PC-3 (cell line): ENCODE data around the gene PAPOLG. TPM values are rescaled to one million over a fixed set of nuclear protein-coding genes. Genes with fewer than 3 reads are reported as not detected.

Source experiments
- ATAC-seq: fragments of 200-7000 bp; cut with Tn5 transposase; 2 replicates; pipeline ENCODE4 v1.9.1; 2020; ENCODE audit warnings: mild to moderate bottlenecking, moderate library complexity
- BruUV-seq: library from RNA; stranded (reverse); fragments of 400-500 nt; replicated peaks from 2 replicates; lab custom pipeline; 2021; lab: Mats Ljungman, UMichigan
- CTCF ChIA-PET: fragments of 300-600 bp; sonication (Branson Sonifier 250); formaldehyde crosslinking; loops from one replicate; lab custom pipeline; 2022; ENCODE audit warnings: antibody characterized with exemption; lab: Charles Lee
- POLR2A ChIA-PET: fragments of 300-600 bp; sonication (Branson Sonifier 250); formaldehyde crosslinking; loops from one replicate; lab custom pipeline; 2022; ENCODE audit warnings: antibody characterized with exemption; ENCODE audit not compliant: unreplicated experiment; lab: Charles Lee
- DNase-seq: peaks from one replicate; pipeline ENCODE4 v3.0.0-alpha.2; 2015
- H2AFZ ChIP-seq: fragments of 300-600 bp; sonication (generic); 2 replicates; pipeline ENCODE4 v1.6.0; 2016; ENCODE audit warnings: antibody characterized with exemption, low read length
- H3F3A ChIP-seq: fragments of 300-600 bp; sonication (generic); one replicate; pipeline ENCODE4 v1.6.0; 2017; ENCODE audit warnings: antibody characterized with exemption, low read length, control low read depth, mild to moderate bottlenecking; ENCODE audit not compliant: unreplicated experiment
- H3K27ac ChIP-seq: fragments of 300-600 bp; sonication (generic); 2 replicates; pipeline ENCODE4 v1.5.1; 2016; ENCODE audit warnings: mild to moderate bottlenecking, low read length
- H3K27me3 ChIP-seq: fragments of 300-600 bp; sonication (generic); 2 replicates; pipeline ENCODE4 v1.6.1; 2016; ENCODE audit warnings: low read length, mixed read lengths
- H3K36me3 ChIP-seq: fragments of 300-600 bp; sonication (generic); 2 replicates; pipeline ENCODE4 v1.6.1; 2016; ENCODE audit warnings: low read depth, mixed run types, low read length, mixed read lengths
- H3K4me1 ChIP-seq: fragments of 300-600 bp; sonication (generic); 2 replicates; pipeline ENCODE4 v1.5.1; 2016; ENCODE audit warnings: low read length; ENCODE audit not compliant: insufficient read depth
- H3K4me2 ChIP-seq: fragments of 300-600 bp; sonication (generic); 2 replicates; pipeline ENCODE4 v1.6.0; 2016; ENCODE audit warnings: low read length
- H3K4me3 ChIP-seq: fragments of 300-600 bp; sonication (generic); 2 replicates; pipeline ENCODE4 v1.5.1; 2016; ENCODE audit warnings: mild to moderate bottlenecking, low read length, mixed read lengths
- H3K79me2 ChIP-seq: fragments of 300-600 bp; sonication (generic); 2 replicates; pipeline ENCODE4 v1.6.1; 2017; ENCODE audit warnings: low read length, mixed read lengths
- H3K9ac ChIP-seq: fragments of 300-600 bp; sonication (generic); 2 replicates; pipeline ENCODE4 v1.6.0; 2016; ENCODE audit warnings: mild to moderate bottlenecking, low read length
- H3K9me2 ChIP-seq: fragments of 300-600 bp; sonication (generic); replicated peaks from 2 replicates; pipeline ENCODE4 v1.6.1; 2016; ENCODE audit warnings: mixed run types, low read length, mixed read lengths
- H3K9me3 ChIP-seq: fragments of 300-600 bp; sonication (generic); 2 replicates; pipeline ENCODE4 v1.6.1; 2016; ENCODE audit warnings: low read length, mixed read lengths
- H4K20me1 ChIP-seq: fragments of 300-600 bp; sonication (generic); 2 replicates; pipeline ENCODE4 v1.6.1; 2016; ENCODE audit warnings: low read length, mixed read lengths
- CTCF ChIP-seq: fragments of 300-600 bp; sonication (generic); conservative IDR thresholded peaks from 2 replicates; pipeline ENCODE4 v1.5.1; 2017; ENCODE audit warnings: antibody characterized with exemption, low read depth, mild to moderate bottlenecking, low read length
- EZH2 ChIP-seq: fragments of 300-600 bp; sonication (generic); IDR thresholded peaks from one replicate; pipeline ENCODE4 v1.6.1; 2017; ENCODE audit warnings: antibody characterized with exemption, mild to moderate bottlenecking, low read length; ENCODE audit not compliant: unreplicated experiment
- EZH2phosphoT487 ChIP-seq: fragments of 300-600 bp; sonication (generic); IDR thresholded peaks from 2 replicates; pipeline ENCODE4 v1.6.1; 2018; ENCODE audit warnings: mild to moderate bottlenecking, antibody characterized with exemption, low read length, borderline replicate concordance
- intact Hi-C: fragments of 100-400 bp; cut with micrococcal nuclease; formaldehyde crosslinking; loops from 2 replicates; pipeline ENCODE4 v1.9.0; 2023
- total RNA-seq: library from RNA; depleted of rRNA; stranded (reverse); fragments of >200 nt; gene quantifications from 2 replicates; pipeline ENCODE4 v1.2.3, GENCODE V29; 2014

Gene PAPOLG
- total RNA-seq, 1 experiment from 2014 or later, result 7.1 TPM

GRCh38 chr2:60794271-60794863 lies 38.3 kb downstream of the PAPOLG start:
- no peaks in the 10 kb centered on the region for H3K79me2 ChIP-seq
- ChIA-PET CTCF (no interaction called here), POLR2A (no interaction called here)
- H3K9me2 ChIP-seq, result no peaks in the 10 kb centered on the region
- H3K4me1 ChIP-seq, result no peaks in the 10 kb centered on the region
- H2AFZ ChIP-seq, result no peak overlapping the region
- no peak overlapping the region for H3K4me3 ChIP-seq
- H3F3A ChIP-seq, result no peaks in the 10 kb centered on the region
- no peak overlapping the region for H3K27ac ChIP-seq
- no peak for TF ChIP-seq EZH2
- TF ChIP-seq CTCF, result peak; percentile 79
- 0 out of 2 replicates have a peak, but pooled peaks have one; percentile 37 for ATAC-seq
- peaks cover 48% of the 10 kb centered on the region for H3K36me3 ChIP-seq
- no peak overlapping the region for H3K4me2 ChIP-seq
- no peaks in the 10 kb centered on the region for H3K27me3 ChIP-seq
- peak; percentile 45 for DNase-seq
- BruUV-seq, result no TSS peak
- intact Hi-C loops, result loop anchor here (1.0 to 5.0 kb wide), 2 partner anchors 88 to 205 kb away; partner anchors contain the start of gene REL
- no peak overlapping the region for H3K9ac ChIP-seq
- no peaks in the 10 kb centered on the region for H4K20me1 ChIP-seq
- no peaks in the 10 kb centered on the region for H3K9me3 ChIP-seq

GRCh38 chr2:60796573-60797509 lies 40.8 kb downstream of the PAPOLG start:
- H3K4me2 ChIP-seq, result no peak overlapping the region
- no peaks in the 10 kb centered on the region for H3K9me2 ChIP-seq
- TF ChIP-seq EZH2phosphoT487 (no peak), EZH2 (no peak), CTCF (no peak)

GRCh38 chr2:60804473-60804872 lies 48.4 kb downstream of the PAPOLG start:
- Histone ChIP-seq H3K9me2 (no peaks in the 10 kb centered on the region), H2AFZ (no peak overlapping the region), H3K27ac (no peak overlapping the region), H3K4me1 (no peaks in the 10 kb centered on the region), H3K36me3 (0 out of 2 replicates have a peak, but pooled peaks cover 3% of the 10 kb centered on the region), H4K20me1 (no peaks in the 10 kb centered on the region), H3K9ac (no peak overlapping the region), H3K9me3 (no peaks in the 10 kb centered on the region), H3K79me2 (no peaks in the 10 kb centered on the region), H3F3A (no peaks in the 10 kb centered on the region), H3K27me3 (no peaks in the 10 kb centered on the region), H3K4me3 (no peak overlapping the region), H3K4me2 (no peak overlapping the region)
- ChIA-PET POLR2A (no interaction called here), CTCF (no interaction called here)
- intact Hi-C loops, result no loop called here
- TF ChIP-seq CTCF (no peak), EZH2 (no peak), EZH2phosphoT487 (no peak)
- BruUV-seq, result no TSS peak
- ATAC-seq, result no peak
- no peak for DNase-seq

More at GRCh38 chr2:60796573-60797509, 40.8 kb downstream of the PAPOLG start:
- Histone ChIP-seq H3K9ac (no peak overlapping the region), H3K36me3 (peaks cover 41% of the 10 kb centered on the region), H2AFZ (no peak overlapping the region), H3K4me3 (no peak overlapping the region), H3K4me1 (no peaks in the 10 kb centered on the region), H3K27ac (no peak overlapping the region), H3K9me3 (no peaks in the 10 kb centered on the region), H3K79me2 (no peaks in the 10 kb centered on the region), H3K27me3 (no peaks in the 10 kb centered on the region), H4K20me1 (no peaks in the 10 kb centered on the region), H3F3A (no peaks in the 10 kb centered on the region)
- intact Hi-C loops, result no loop called here
- CTCF ChIA-PET, result no interaction called here
- POLR2A ChIA-PET, result no interaction called here
- ATAC-seq, result no peak
- DNase-seq, result no peak
- BruUV-seq, result no TSS peak
